ENCODE measurements around the gene PLOD1.

The PLOD1 gene

DNA sequence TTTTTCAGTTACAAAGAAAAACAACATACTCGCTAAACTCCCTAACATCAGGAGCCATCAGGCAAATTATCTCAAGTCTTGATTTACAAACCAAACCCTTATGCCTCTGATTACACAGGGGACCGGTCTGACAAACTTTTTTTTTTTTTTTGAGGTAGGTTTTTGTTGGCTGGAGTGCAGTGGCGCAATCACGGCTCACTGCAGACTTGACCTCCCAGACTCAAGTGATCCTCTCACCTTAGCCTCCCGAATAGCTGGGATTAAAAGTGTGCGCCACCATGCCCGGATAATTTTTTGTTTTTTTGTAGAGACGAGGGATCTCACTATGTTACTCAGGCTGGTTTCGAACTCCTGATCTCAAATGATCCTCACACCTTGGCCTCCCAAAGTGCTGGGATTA lies 81.0 kb downstream of the PLOD1 start:
- Histone ChIP-seq H3K36me3 (ENCODE audit: control insufficient read depth in 1 of 2, insufficient read depth in 2 of 2, low read length in 2 of 2) (peaks cover 24 to 25% of the 10 kb centered on the region in 2 experiments), H3K79me2 (ENCODE audit: control insufficient read depth, insufficient read depth, low read length, poor library complexity) (peaks cover 6% of the 10 kb centered on the region), H3K27me3 (ENCODE audit: insufficient read depth, low read length) (no peaks in the 10 kb centered on the region), H2AK5ac (ENCODE audit: low read length) (no peak overlapping the region), H4K91ac (ENCODE audit: low read depth, low read length) (no peak overlapping the region), H2BK120ac (ENCODE audit: insufficient read depth, low read length, poor library complexity) (no peak overlapping the region), H2BK5ac (ENCODE audit: low read depth, low read length, poor library complexity) (no peak overlapping the region), H2BK12ac (ENCODE audit: low read length) (no peak overlapping the region), H3K9me3 (ENCODE audit: insufficient read depth, low read depth, low read length) (peaks cover 2% of the 10 kb centered on the region), H3K4ac (ENCODE audit: low read depth, low read length) (no peak overlapping the region), H3K27ac (ENCODE audit: low read depth, low read length) (no peak overlapping the region), H3K4me3 (ENCODE audit: low read depth, low read length) (no peak overlapping the region), H4K8ac (ENCODE audit: low read depth, low read length) (no peak overlapping the region), H3K4me1 (ENCODE audit: control insufficient read depth in 1 of 2, insufficient read depth in 2 of 2, low read length in 2 of 2) (peaks cover 0 to 6% of the 10 kb centered on the region in 2 experiments), H3K4me2 (ENCODE audit: low read length) (no peak overlapping the region), H2AFZ (ENCODE audit: insufficient read depth, low read length, poor library complexity) (no peak overlapping the region), H3K14ac (ENCODE audit: low read length) (no peak overlapping the region), H4K12ac (ENCODE audit: low read depth, low read length) (no peak overlapping the region), H3K79me1 (ENCODE audit: low read length) (peaks cover 7% of the 10 kb centered on the region), H3K9ac (ENCODE audit: low read length) (no peak overlapping the region), H3K18ac (ENCODE audit: low read length) (no peak overlapping the region), H3K23ac (ENCODE audit: low read length) (no peak overlapping the region)
- peak; percentile 82 to 91 for DNase-seq
- WGBS (ENCODE audit: extremely low coverage, insufficient coverage, insufficient read length) = 100% methylated on average over 1 of the region's 9 CpGs

DNA sequence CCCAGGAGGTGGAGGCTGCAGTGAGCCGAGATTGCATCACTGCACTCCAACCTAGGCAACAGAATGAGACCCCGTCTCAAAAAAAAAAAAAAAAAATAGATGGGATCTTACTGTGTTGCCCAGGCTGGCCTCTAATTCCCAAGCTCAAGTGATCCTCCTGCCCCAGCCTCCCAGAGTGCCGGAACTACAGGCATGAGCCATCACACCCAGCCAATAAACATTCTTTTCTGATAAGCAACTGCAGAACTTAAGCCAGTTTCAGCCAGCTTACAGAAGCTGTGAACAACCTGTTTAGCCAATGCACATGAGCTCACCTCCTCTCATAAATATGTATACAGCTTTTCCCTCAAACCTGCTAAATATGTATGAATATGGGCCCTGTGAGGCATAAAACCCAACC lies 81.7 kb downstream of the PLOD1 start:
- peak; percentile 70 to 85 for DNase-seq
- H3K9me3 ChIP-seq (ENCODE audit: insufficient read depth, low read depth, low read length) = peaks cover 2% of the 10 kb centered on the region
- no CpG with 5 or more reads among the region's 3 CpGs for WGBS (ENCODE audit: extremely low coverage, insufficient coverage, insufficient read length)
- H2AK5ac ChIP-seq (ENCODE audit: low read length) = no peak overlapping the region
- H2BK12ac ChIP-seq (ENCODE audit: low read length) = no peak overlapping the region
- H3K9ac ChIP-seq (ENCODE audit: low read length) = no peak overlapping the region
- H2BK120ac ChIP-seq (ENCODE audit: insufficient read depth, low read length, poor library complexity) = no peak overlapping the region
- H3K14ac ChIP-seq (ENCODE audit: low read length) = no peak overlapping the region
- no peak overlapping the region for H2BK5ac ChIP-seq (ENCODE audit: low read depth, low read length, poor library complexity)
- H3K4ac ChIP-seq (ENCODE audit: low read depth, low read length) = no peak overlapping the region
- no peak overlapping the region for H3K4me2 ChIP-seq (ENCODE audit: low read length)
- no peaks in the 10 kb centered on the region for H3K27me3 ChIP-seq (ENCODE audit: insufficient read depth, low read length)
- H4K12ac ChIP-seq (ENCODE audit: low read depth, low read length) = no peak overlapping the region
- H3K79me1 ChIP-seq (ENCODE audit: low read length) = peaks cover 7% of the 10 kb centered on the region
- no peak overlapping the region for H4K91ac ChIP-seq (ENCODE audit: low read depth, low read length)
- peaks cover 18 to 20% of the 10 kb centered on the region in 2 experiments for H3K36me3 ChIP-seq (ENCODE audit: control insufficient read depth in 1 of 2, insufficient read depth in 2 of 2, low read length in 2 of 2)
- no peak overlapping the region for H4K8ac ChIP-seq (ENCODE audit: low read depth, low read length)
- peaks cover 6% of the 10 kb centered on the region for H3K79me2 ChIP-seq (ENCODE audit: control insufficient read depth, insufficient read depth, low read length, poor library complexity)
- no peak overlapping the region for H3K4me3 ChIP-seq (ENCODE audit: low read depth, low read length)
- H3K4me1 ChIP-seq (ENCODE audit: control insufficient read depth in 1 of 2, insufficient read depth in 2 of 2, low read length in 2 of 2) = peaks cover 0 to 7% of the 10 kb centered on the region in 2 experiments
- H3K18ac ChIP-seq (ENCODE audit: low read length) = no peak overlapping the region
- no peak overlapping the region for H3K27ac ChIP-seq (ENCODE audit: low read depth, low read length)
- H3K23ac ChIP-seq (ENCODE audit: low read length) = no peak overlapping the region
- H2AFZ ChIP-seq (ENCODE audit: insufficient read depth, low read length, poor library complexity) = no peak overlapping the region

DNA sequence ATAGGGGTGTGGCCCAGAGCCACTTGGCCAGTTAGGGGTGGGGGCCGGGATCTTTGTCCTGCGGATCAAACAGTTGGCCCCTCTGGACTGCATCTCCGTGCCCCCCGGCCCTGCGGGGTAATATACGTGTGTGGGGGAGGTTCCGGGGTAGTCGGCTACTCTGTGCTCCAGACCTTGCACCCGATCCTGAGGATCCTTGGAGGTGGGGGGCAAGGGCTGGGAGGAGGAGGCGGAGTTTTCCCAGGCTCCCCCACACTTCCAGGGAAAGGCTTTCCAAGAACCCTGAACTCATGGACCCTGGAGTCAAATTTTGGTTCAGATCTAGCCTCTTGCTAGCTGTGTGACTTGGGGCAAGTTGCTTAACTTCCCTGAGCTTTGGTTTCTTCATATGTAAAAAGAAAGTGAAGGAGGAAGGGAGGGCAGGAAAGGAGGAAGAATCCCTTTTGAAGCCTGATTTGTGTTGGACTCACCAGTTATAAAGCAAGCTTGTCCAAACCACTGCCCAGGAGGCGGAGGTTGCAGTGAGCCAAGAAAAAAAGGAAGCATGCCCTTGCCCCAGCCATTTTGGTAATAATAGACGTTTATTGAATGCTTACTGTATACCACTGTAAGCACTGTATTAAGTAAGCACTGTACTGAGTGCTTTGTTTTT lies 85.5 kb downstream of the PLOD1 start:
- peak overlapping the region; percentile 81 for H2BK120ac ChIP-seq (ENCODE audit: insufficient read depth, low read length, poor library complexity)
- DNase-seq = peak in 1 of 2 donors; percentile 55
- H4K12ac ChIP-seq (ENCODE audit: low read depth, low read length) = peak overlapping the region; percentile 85
- H3K27me3 ChIP-seq (ENCODE audit: insufficient read depth, low read length) = no peaks in the 10 kb centered on the region
- peaks cover 7% of the 10 kb centered on the region for H3K79me1 ChIP-seq (ENCODE audit: low read length)
- H4K8ac ChIP-seq (ENCODE audit: low read depth, low read length) = peak overlapping the region; percentile 85
- H3K23ac ChIP-seq (ENCODE audit: low read length) = no peak overlapping the region
- peak overlapping the region; percentile 96 for H3K18ac ChIP-seq (ENCODE audit: low read length)
- peak overlapping the region; percentile 77 for H3K4me3 ChIP-seq (ENCODE audit: low read depth, low read length)
- H3K4ac ChIP-seq (ENCODE audit: low read depth, low read length) = peak overlapping the region; percentile 71
- no CpG with 5 or more reads among the region's 12 CpGs for WGBS (ENCODE audit: extremely low coverage, insufficient coverage, insufficient read length)
- H2AFZ ChIP-seq (ENCODE audit: insufficient read depth, low read length, poor library complexity) = peak overlapping the region; percentile 91
- peak overlapping the region; percentile 80 for H3K27ac ChIP-seq (ENCODE audit: low read depth, low read length)
- H2BK5ac ChIP-seq (ENCODE audit: low read depth, low read length, poor library complexity) = peak overlapping the region; percentile 77
- no peaks in the 10 kb centered on the region for H3K9me3 ChIP-seq (ENCODE audit: insufficient read depth, low read depth, low read length)
- H2AK5ac ChIP-seq (ENCODE audit: low read length) = peak overlapping the region; percentile 84
- H3K4me2 ChIP-seq (ENCODE audit: low read length) = peak overlapping the region; percentile 76
- peaks cover 8 to 16% of the 10 kb centered on the region in 2 experiments for H3K4me1 ChIP-seq (ENCODE audit: control insufficient read depth in 1 of 2, insufficient read depth in 2 of 2, low read length in 2 of 2)
- peaks cover 25 to 28% of the 10 kb centered on the region in 2 experiments for H3K36me3 ChIP-seq (ENCODE audit: control insufficient read depth in 1 of 2, insufficient read depth in 2 of 2, low read length in 2 of 2)
- peaks cover 8% of the 10 kb centered on the region for H3K79me2 ChIP-seq (ENCODE audit: control insufficient read depth, insufficient read depth, low read length, poor library complexity)
- no peak overlapping the region for H2BK12ac ChIP-seq (ENCODE audit: low read length)
- H3K9ac ChIP-seq (ENCODE audit: low read length) = peak overlapping the region; percentile 25
- H3K14ac ChIP-seq (ENCODE audit: low read length) = peak overlapping the region; percentile 95
- peak overlapping the region; percentile 82 for H4K91ac ChIP-seq (ENCODE audit: low read depth, low read length)

DNA sequence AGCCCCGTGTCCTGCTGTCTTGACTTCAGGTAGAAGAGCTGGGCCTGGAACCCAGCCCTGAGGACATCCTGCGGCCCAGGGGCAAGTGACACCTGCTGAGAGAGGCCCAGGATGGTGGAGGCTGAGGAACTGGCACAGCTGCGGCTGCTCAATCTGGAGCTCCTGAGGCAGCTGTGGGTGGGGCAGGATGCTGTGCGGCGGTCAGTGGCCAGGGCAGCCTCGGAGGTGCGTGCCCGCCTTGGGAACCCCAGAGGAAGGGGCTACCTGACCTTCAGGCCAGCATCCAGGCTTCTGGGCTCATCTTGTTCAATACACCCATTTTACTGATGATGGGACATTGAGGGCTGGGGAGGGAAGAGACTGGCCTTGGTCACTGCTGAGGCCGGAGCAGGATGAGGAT lies 87.1 kb downstream of the PLOD1 start:
- DNase-seq = no peak
- Histone ChIP-seq H3K36me3 (ENCODE audit: control insufficient read depth in 1 of 2, insufficient read depth in 2 of 2, low read length in 2 of 2) (peaks cover 38 to 39% of the 10 kb centered on the region in 2 experiments), H3K14ac (ENCODE audit: low read length) (no peak overlapping the region), H4K8ac (ENCODE audit: low read depth, low read length) (no peak overlapping the region), H2AFZ (ENCODE audit: insufficient read depth, low read length, poor library complexity) (no peak overlapping the region), H2BK120ac (ENCODE audit: insufficient read depth, low read length, poor library complexity) (no peak overlapping the region), H3K79me2 (ENCODE audit: control insufficient read depth, insufficient read depth, low read length, poor library complexity) (peaks cover 8% of the 10 kb centered on the region), H2BK5ac (ENCODE audit: low read depth, low read length, poor library complexity) (no peak overlapping the region), H3K18ac (ENCODE audit: low read length) (peak overlapping the region; percentile 60), H3K4me3 (ENCODE audit: low read depth, low read length) (no peak overlapping the region), H3K27me3 (ENCODE audit: insufficient read depth, low read length) (no peaks in the 10 kb centered on the region), H4K91ac (ENCODE audit: low read depth, low read length) (no peak overlapping the region), H2AK5ac (ENCODE audit: low read length) (no peak overlapping the region), H2BK12ac (ENCODE audit: low read length) (no peak overlapping the region), H3K23ac (ENCODE audit: low read length) (no peak overlapping the region), H3K4me2 (ENCODE audit: low read length) (no peak overlapping the region), H4K12ac (ENCODE audit: low read depth, low read length) (no peak overlapping the region), H3K4ac (ENCODE audit: low read depth, low read length) (peak overlapping the region; percentile 65), H3K9me3 (ENCODE audit: insufficient read depth, low read depth, low read length) (no peaks in the 10 kb centered on the region), H3K27ac (ENCODE audit: low read depth, low read length) (no peak overlapping the region), H3K79me1 (ENCODE audit: low read length) (peaks cover 7% of the 10 kb centered on the region), H3K4me1 (ENCODE audit: control insufficient read depth in 1 of 2, insufficient read depth in 2 of 2, low read length in 2 of 2) (peaks cover 8 to 16% of the 10 kb centered on the region in 2 experiments), H3K9ac (ENCODE audit: low read length) (no peak overlapping the region)
- WGBS (ENCODE audit: extremely low coverage, insufficient coverage, insufficient read length) = no CpG with 5 or more reads among the region's 9 CpGs
